ENCODE measurements around the gene AFF3. TPM values are rescaled to one million over a fixed set of nuclear protein-coding genes. Genes with fewer than 3 reads are reported as not detected.

AFF3 gene
- polyA plus RNA-seq, 1 donor (not counting 4 experiments of a cell fraction or from before 2014, with no cell fraction given): not detected

DNA sequence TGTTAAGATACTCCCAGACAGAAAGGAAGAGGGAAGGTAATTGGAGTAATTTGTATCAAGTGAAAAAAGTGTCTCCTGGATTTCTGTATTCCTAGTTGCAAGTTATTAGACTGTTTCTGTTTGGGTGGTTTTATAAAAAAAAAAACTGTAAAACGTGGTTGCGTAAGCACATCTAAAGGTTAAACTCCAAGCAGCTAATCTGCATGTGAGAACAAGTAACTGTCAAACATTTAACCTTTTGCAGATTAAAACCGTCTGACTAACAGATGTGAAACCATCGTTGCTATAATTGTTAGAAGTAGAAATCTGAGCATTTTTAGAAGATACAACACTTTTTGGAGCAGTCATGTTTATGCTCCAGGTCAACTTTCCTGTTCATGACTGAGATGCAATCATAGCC lies 72.3 kb downstream of the AFF3 start:
- Histone ChIP-seq H3K4me1 (ENCODE audit: control insufficient read depth, extremely low read depth, insufficient read depth, low read length) (no peaks in the 10 kb centered on the region), H3K4me2 (ENCODE audit: control insufficient read depth, extremely low read depth, insufficient read depth, low read depth, low read length) (no peak overlapping the region), H3K9me1 (ENCODE audit: control insufficient read depth, extremely low read depth, insufficient read depth, low read length) (no peaks in the 10 kb centered on the region), H4K20me1 (ENCODE audit: control insufficient read depth, extremely low read depth, insufficient read depth, low read length) (no peaks in the 10 kb centered on the region), H3K27ac (ENCODE audit: control insufficient read depth, insufficient read depth, low read length) (no peak overlapping the region), H3K9me3 (ENCODE audit: control insufficient read depth, low read depth, low read length) (no peaks in the 10 kb centered on the region), H3K36me3 (ENCODE audit: control insufficient read depth in 2 of 2, extremely low read depth in 1 of 2, insufficient read depth in 2 of 2, low read length in 2 of 2) (no peaks in the 10 kb centered on the region), H3K4me3 (ENCODE audit: control insufficient read depth in 2 of 3, extremely low read depth in 1 of 3, insufficient read depth in 2 of 3, low read depth in 1 of 3, low read length in 3 of 3) (no peak overlapping the region), H3K27me3 (ENCODE audit: control insufficient read depth, extremely low read depth, insufficient read depth, low read length) (no peaks in the 10 kb centered on the region), H3K79me2 (ENCODE audit: control insufficient read depth, insufficient read depth, low read length) (no peaks in the 10 kb centered on the region), H3K9ac (ENCODE audit: control insufficient read depth, extremely low read depth, insufficient read depth, low read length) (no peak overlapping the region), H2AFZ (ENCODE audit: control insufficient read depth, low read length) (no peak overlapping the region)
- TF ChIP-seq, protein P1, sequence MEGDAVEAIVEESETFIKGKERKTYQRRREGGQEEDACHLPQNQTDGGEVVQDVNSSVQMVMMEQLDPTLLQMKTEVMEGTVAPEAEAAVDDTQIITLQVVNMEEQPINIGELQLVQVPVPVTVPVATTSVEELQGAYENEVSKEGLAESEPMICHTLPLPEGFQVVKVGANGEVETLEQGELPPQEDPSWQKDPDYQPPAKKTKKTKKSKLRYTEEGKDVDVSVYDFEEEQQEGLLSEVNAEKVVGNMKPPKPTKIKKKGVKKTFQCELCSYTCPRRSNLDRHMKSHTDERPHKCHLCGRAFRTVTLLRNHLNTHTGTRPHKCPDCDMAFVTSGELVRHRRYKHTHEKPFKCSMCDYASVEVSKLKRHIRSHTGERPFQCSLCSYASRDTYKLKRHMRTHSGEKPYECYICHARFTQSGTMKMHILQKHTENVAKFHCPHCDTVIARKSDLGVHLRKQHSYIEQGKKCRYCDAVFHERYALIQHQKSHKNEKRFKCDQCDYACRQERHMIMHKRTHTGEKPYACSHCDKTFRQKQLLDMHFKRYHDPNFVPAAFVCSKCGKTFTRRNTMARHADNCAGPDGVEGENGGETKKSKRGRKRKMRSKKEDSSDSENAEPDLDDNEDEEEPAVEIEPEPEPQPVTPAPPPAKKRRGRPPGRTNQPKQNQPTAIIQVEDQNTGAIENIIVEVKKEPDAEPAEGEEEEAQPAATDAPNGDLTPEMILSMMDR (optimal IDR thresholded peaks at IDR 0.05 in 1 of 3, IDR thresholded peaks at IDR 0.05 in 1 of 3, conservative IDR thresholded peaks at IDR 0.05 in 1 of 3; ENCODE audit: extremely low read depth in 1 of 3, insufficient read depth in 2 of 3, low read length in 3 of 3): no peak
- no peak for TF ChIP-seq EZH2 (IDR thresholded peaks at IDR 0.05; ENCODE audit: low read length)
- FAIRE-seq (no peak), DNase-seq (ENCODE audit: low read depth, low spot score) (no peak)
- dilution Hi-C loops (cut with MboI; ENCODE audit: extremely low pct_ligation_motif_present, low sequenced_read_pairs): no loop called here

DNA sequence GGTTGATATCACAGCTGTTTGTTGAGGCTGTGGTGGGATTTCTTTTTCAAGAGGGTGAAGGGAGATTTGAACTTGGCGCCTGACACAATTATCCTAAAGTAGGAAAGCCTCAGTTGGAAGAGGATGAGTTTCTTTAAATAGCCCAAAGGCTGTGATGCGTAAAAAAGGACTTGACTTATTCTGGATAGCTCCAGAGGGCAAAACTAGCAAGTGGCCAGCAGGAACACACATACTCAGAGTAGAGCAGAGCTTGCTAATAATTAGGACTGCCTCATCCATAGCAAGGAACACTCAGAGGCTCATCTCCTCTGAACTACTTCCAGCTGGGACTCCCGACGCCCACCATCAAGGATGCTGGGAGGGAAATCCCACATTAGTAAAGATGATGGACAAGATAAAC lies 74.0 kb downstream of the AFF3 start:
- H3K9me3 ChIP-seq (ENCODE audit: control insufficient read depth, low read depth, low read length): no peaks in the 10 kb centered on the region
- H3K4me3 ChIP-seq (ENCODE audit: control insufficient read depth in 2 of 3, extremely low read depth in 1 of 3, insufficient read depth in 2 of 3, low read depth in 1 of 3, low read length in 3 of 3): no peak overlapping the region
- H3K4me1 ChIP-seq (ENCODE audit: control insufficient read depth, extremely low read depth, insufficient read depth, low read length): no peaks in the 10 kb centered on the region
- H3K27ac ChIP-seq (ENCODE audit: control insufficient read depth, insufficient read depth, low read length): no peak overlapping the region
- no peaks in the 10 kb centered on the region for H3K36me3 ChIP-seq (ENCODE audit: control insufficient read depth in 2 of 2, extremely low read depth in 1 of 2, insufficient read depth in 2 of 2, low read length in 2 of 2)
- no peak overlapping the region for H2AFZ ChIP-seq (ENCODE audit: control insufficient read depth, low read length)
- no peak for DNase-seq (ENCODE audit: low read depth, low spot score)
- no peak overlapping the region for H3K9ac ChIP-seq (ENCODE audit: control insufficient read depth, extremely low read depth, insufficient read depth, low read length)
- TF ChIP-seq, protein P1 (optimal IDR thresholded peaks at IDR 0.05 in 1 of 3, IDR thresholded peaks at IDR 0.05 in 1 of 3, conservative IDR thresholded peaks at IDR 0.05 in 1 of 3; ENCODE audit: extremely low read depth in 1 of 3, insufficient read depth in 2 of 3, low read length in 3 of 3): no peak
- TF ChIP-seq EZH2 (IDR thresholded peaks at IDR 0.05; ENCODE audit: low read length): no peak
- no peaks in the 10 kb centered on the region for H3K79me2 ChIP-seq (ENCODE audit: control insufficient read depth, insufficient read depth, low read length)
- no peaks in the 10 kb centered on the region for H3K9me1 ChIP-seq (ENCODE audit: control insufficient read depth, extremely low read depth, insufficient read depth, low read length)
- no peak for FAIRE-seq
- no peaks in the 10 kb centered on the region for H3K27me3 ChIP-seq (ENCODE audit: control insufficient read depth, extremely low read depth, insufficient read depth, low read length)
- no peaks in the 10 kb centered on the region for H4K20me1 ChIP-seq (ENCODE audit: control insufficient read depth, extremely low read depth, insufficient read depth, low read length)
- dilution Hi-C loops (cut with MboI; ENCODE audit: extremely low pct_ligation_motif_present, low sequenced_read_pairs): no loop called here
- H3K4me2 ChIP-seq (ENCODE audit: control insufficient read depth, extremely low read depth, insufficient read depth, low read depth, low read length): no peak overlapping the region

Data from keratinocyte (primary cell).